Sigmoid colon (tissue), 7 donors: ENCODE measurements around the gene UPK1A. TPM values are rescaled to one million over a fixed set of nuclear protein-coding genes. Genes with fewer than 3 reads are reported as not detected.

Experiments used
- DNase-seq: peaks from one replicate; pipeline ENCODE4 v3.0.0-alpha.2; 2019
- H3K27ac ChIP-seq, 4 donors: fragments of 200-600 bp; sonication (generic); one replicate each; pipeline ENCODE4 v1.5.1; 2016 to 2019; ENCODE audit warnings: mild to moderate bottlenecking in 1 of 4
- H3K27me3 ChIP-seq, 3 donors: fragments of 200-600 bp; sonication (generic); one replicate each; pipeline ENCODE4 v1.5.1; 2019; ENCODE audit warnings: mild to moderate bottlenecking in 1 of 3
- H3K36me3 ChIP-seq, 4 donors: fragments of 200-600 bp; sonication (generic); one replicate each; pipeline ENCODE4 v1.5.1; 2016 to 2019
- H3K4me1 ChIP-seq, 4 donors: fragments of 200-600 bp; sonication (generic); one replicate each; pipeline ENCODE4 v1.5.1; 2017 to 2019
- H3K4me3 ChIP-seq, 4 donors: fragments of 200-600 bp; sonication (generic); one replicate each; pipeline ENCODE4 v1.5.1; 2017 to 2019; ENCODE audit warnings: mild to moderate bottlenecking in 2 of 4, moderate library complexity in 1 of 4
- H3K9me3 ChIP-seq, 4 donors: fragments of 200-600 bp in 3 of 4; sonication (generic) in 3 of 4; one replicate each; pipeline versions ENCODE4 v1.5.1 to v1.6.1; 2013 to 2019
- EP300 ChIP-seq, 4 donors: sonication (generic); formaldehyde crosslinking; IDR thresholded peaks; one replicate each; pipeline ENCODE4 v1.6.1; 2017; ENCODE audit warnings: antibody characterized with exemption in 4 of 4
- POLR2A ChIP-seq, 2 donors: fragments of 450-650 bp; IDR thresholded peaks; one replicate each; pipeline ENCODE4 v1.6.1; 2016; ENCODE audit warnings: antibody characterized with exemption in 2 of 2, mild to moderate bottlenecking in 2 of 2, moderate library complexity in 2 of 2
- POLR2AphosphoS5 ChIP-seq, 4 donors: sonication (generic); formaldehyde crosslinking; IDR thresholded peaks; one replicate each; pipeline ENCODE4 v1.6.1; 2017; ENCODE audit warnings: antibody characterized with exemption in 4 of 4
- WGBS, 2 donors: extraction: QIAGEN DNeasy Blood & Tissue Kit; methylation state at CpG; one replicate each; pipeline ENCODE4 v1.1.7; 2013; 5-methylcytosine and 5-hydroxymethylcytosine counted together
- intact Hi-C: fragments of 100-400 bp; cut with DNase I; formaldehyde crosslinking; loops from one replicate; pipeline ENCODE4 v1.15.1; 2023
- polyA plus RNA-seq, 3 donors: library from polyadenylated mRNA; stranded (reverse); fragments of 200-250 nt; gene quantifications; one replicate each; pipeline ENCODE4 v1.2.3, GENCODE V29; 2013
- total RNA-seq, 4 donors: library from RNA; depleted of rRNA; stranded (reverse); fragments of >200 nt; gene quantifications; one replicate each; pipeline ENCODE4 v1.1.0, GENCODE V29; 2016
- TF ChIP-seq, protein P1 (sequence below), 4 experiments: fragments of 450-650 bp in 3 of 4; fragments of 200-600 bp in 1 of 4; IDR thresholded peaks; one replicate each; pipeline ENCODE4 v1.5.1; 2016 to 2019; ENCODE audit warnings: antibody characterized with exemption in 4 of 4, mild to moderate bottlenecking in 3 of 4, moderate library complexity in 2 of 4
- donor health status: healthy with polysubstance abuse.
- donor health status: Bipolar disorder and iron deficiency.
- donor health status: healthy.

UPK1A gene
- total and polyA plus RNA-seq, 7 donors, result 0.55 TPM; not detected in 6

GRCh38 chr19:35692010-35692409, 25.7 kb downstream of the UPK1A start:
- intact Hi-C loops, result loop anchor here (2.0 kb wide), 1 partner anchor 239 kb away; no protein-coding TSS in a partner anchor
- Histone ChIP-seq H3K27me3 (no peaks in the 10 kb centered on the region), H3K4me1 (no peaks in the 10 kb centered on the region), H3K36me3 (no peaks in the 10 kb centered on the region), H3K27ac (no peak overlapping the region), H3K9me3 (no peaks in the 10 kb centered on the region), H3K4me3 (no peak overlapping the region)
- DNase-seq, result no peak
- TF ChIP-seq, protein P1, sequence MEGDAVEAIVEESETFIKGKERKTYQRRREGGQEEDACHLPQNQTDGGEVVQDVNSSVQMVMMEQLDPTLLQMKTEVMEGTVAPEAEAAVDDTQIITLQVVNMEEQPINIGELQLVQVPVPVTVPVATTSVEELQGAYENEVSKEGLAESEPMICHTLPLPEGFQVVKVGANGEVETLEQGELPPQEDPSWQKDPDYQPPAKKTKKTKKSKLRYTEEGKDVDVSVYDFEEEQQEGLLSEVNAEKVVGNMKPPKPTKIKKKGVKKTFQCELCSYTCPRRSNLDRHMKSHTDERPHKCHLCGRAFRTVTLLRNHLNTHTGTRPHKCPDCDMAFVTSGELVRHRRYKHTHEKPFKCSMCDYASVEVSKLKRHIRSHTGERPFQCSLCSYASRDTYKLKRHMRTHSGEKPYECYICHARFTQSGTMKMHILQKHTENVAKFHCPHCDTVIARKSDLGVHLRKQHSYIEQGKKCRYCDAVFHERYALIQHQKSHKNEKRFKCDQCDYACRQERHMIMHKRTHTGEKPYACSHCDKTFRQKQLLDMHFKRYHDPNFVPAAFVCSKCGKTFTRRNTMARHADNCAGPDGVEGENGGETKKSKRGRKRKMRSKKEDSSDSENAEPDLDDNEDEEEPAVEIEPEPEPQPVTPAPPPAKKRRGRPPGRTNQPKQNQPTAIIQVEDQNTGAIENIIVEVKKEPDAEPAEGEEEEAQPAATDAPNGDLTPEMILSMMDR (IDR thresholded peaks at IDR 0.05), result no peak
- no peak for TF ChIP-seq POLR2AphosphoS5 (IDR thresholded peaks at IDR 0.05)
- TF ChIP-seq EP300 (IDR thresholded peaks at IDR 0.05), result no peak
- TF ChIP-seq POLR2A (IDR thresholded peaks at IDR 0.05), result no peak
- 29 to 70% methylated on average over 11 of the region's 11 CpGs for WGBS, 2 donors

DNA sequence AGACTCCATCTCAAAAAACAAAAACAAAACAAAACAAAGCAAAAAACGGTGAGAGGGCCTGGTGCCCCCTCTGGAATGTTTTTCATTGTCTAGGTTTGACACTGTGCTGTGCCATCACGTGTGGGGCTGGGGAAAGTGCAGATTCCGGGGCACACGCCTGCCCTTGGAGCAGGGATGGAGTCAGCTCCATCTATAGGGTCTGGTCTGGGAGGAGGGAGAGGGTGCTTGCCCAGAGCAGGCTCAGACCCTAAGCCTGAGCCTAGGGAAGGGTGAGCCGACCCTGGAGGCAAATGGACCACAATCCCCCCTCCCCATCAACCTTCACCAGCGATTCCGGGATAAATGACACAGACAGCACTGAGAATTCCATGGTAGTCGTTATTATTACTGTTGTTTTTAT, 27.1 kb downstream of the UPK1A start:
- Histone ChIP-seq H3K4me1 (no peaks in the 10 kb centered on the region), H3K27ac (no peak overlapping the region), H3K4me3 (no peak overlapping the region), H3K9me3 (no peaks in the 10 kb centered on the region), H3K27me3 (no peaks in the 10 kb centered on the region), H3K36me3 (no peaks in the 10 kb centered on the region)
- WGBS, 2 donors, result 8 to 17% methylated on average over 8 of the region's 8 CpGs
- TF ChIP-seq EP300 (IDR thresholded peaks at IDR 0.05) (no peak), POLR2A (IDR thresholded peaks at IDR 0.05) (no peak), POLR2AphosphoS5 (IDR thresholded peaks at IDR 0.05) (no peak)
- TF ChIP-seq, protein P1 (IDR thresholded peaks at IDR 0.05), result no peak
- no peak for DNase-seq
- intact Hi-C loops, result loop anchor here (1.0 to 2.0 kb wide), 2 partner anchors 23 to 237 kb away; no protein-coding TSS in a partner anchor

DNA sequence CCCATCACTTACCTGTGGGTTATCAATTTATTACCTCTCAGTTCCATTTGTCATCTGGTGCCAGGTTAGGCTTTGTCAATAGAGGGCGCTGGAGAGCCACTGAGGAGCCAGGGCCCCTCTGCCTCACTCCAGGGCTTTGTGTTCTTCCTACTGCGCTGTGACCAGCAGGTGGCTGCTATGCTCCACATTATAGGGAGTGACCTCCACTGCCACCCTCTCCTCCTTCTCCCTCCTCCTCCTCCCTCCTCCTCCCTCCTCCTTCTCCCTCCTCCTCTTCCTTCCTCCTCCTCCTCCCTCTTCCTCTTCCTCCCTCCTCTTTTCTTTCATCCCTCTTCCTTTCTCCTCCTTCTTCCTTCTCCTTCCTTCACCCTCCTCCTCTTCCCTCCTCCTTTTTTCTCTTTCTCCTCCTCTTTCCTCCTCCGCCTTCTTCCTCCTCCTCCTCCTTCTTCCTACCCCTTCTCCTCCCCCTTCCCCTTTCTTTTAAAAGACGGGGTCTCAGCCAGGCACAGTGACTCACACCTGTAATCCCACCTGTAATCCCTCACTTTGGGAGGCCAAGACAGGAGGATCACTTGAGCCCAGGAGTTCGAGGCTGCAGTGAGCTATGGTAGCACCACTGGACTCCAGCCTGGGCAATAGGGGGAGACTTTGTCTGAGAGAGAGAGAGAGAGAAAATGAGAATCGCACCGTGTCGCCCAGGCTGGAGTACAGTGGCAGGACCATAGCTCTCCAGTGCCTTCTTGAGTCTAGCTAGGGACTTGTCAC, 27.7 kb downstream of the UPK1A start:
- Histone ChIP-seq H3K9me3 (no peaks in the 10 kb centered on the region), H3K27me3 (no peaks in the 10 kb centered on the region), H3K36me3 (no peaks in the 10 kb centered on the region), H3K27ac (no peak overlapping the region), H3K4me3 (no peak overlapping the region), H3K4me1 (no peaks in the 10 kb centered on the region)
- intact Hi-C loops, result loop anchor here (1.0 to 2.0 kb wide), 3 partner anchors 22 to 237 kb away; no protein-coding TSS in a partner anchor
- WGBS, 2 donors, result 35 to 38% methylated on average over 8 of the region's 8 CpGs
- peak; percentile 93 for DNase-seq
- TF ChIP-seq POLR2A (IDR thresholded peaks at IDR 0.05) (no peak), POLR2AphosphoS5 (IDR thresholded peaks at IDR 0.05) (peak in 1 of 4 donors; percentile 10), EP300 (IDR thresholded peaks at IDR 0.05) (no peak)
- TF ChIP-seq, protein P1 (IDR thresholded peaks at IDR 0.05), result peak; percentile 96 to 99 (median 97)

- Histone ChIP-seq H3K9me3 (no peaks in the 10 kb centered on the region), H3K4me1 (no peaks in the 10 kb centered on the region), H3K27me3 (no peaks in the 10 kb centered on the region), H3K36me3 (no peaks in the 10 kb centered on the region), H3K27ac (no peak overlapping the region), H3K4me3 (no peak overlapping the region)
- TF ChIP-seq POLR2A (IDR thresholded peaks at IDR 0.05) (no peak), EP300 (IDR thresholded peaks at IDR 0.05) (no peak), POLR2AphosphoS5 (IDR thresholded peaks at IDR 0.05) (no peak)
- TF ChIP-seq, protein P1 (IDR thresholded peaks at IDR 0.05), result no peak
- intact Hi-C loops, result loop anchor here (2.0 kb wide), 1 partner anchor 123 kb away; no protein-coding TSS in a partner anchor
- no peak for DNase-seq
- 70 to 87% methylated on average over 2 of the region's 2 CpGs for WGBS, 2 donors
These were observed 29.6 kb downstream of the UPK1A start for GRCh38 chr19:35695895-35696422.
